CD8-positive, alpha-beta memory T cell (primary cell): ENCODE measurements around the gene SLC1A3. TPM values are rescaled to one million over a fixed set of nuclear protein-coding genes. Genes with fewer than 3 reads are reported as not detected.

ENCODE experiments used
- CTCF ChIA-PET: fragments of 350-600 bp; sonication (Branson Sonifier 250); formaldehyde crosslinking; loops from one replicate; lab custom pipeline; 2021; ENCODE audit warnings: antibody characterized with exemption; lab: Charles Lee
- POLR2A ChIA-PET: fragments of 350-600 bp; sonication (Branson Sonifier 250); formaldehyde crosslinking; loops from one replicate; lab custom pipeline; 2021; ENCODE audit warnings: antibody characterized with exemption; lab: Charles Lee
- DNase-seq, 5 donors: peaks; one replicate each; pipeline versions ENCODE4 v3.0.0 to v3.0.0-alpha.2; 2020 to 2022; ENCODE audit warnings: mixed read lengths in 1 of 5
- H3K27ac ChIP-seq: one replicate; pipeline ENCODE4 v1.7.0; 2013; ENCODE audit warnings: low read depth, mild to moderate bottlenecking, low read length, moderate library complexity
- H3K27me3 ChIP-seq: 2 replicates; pipeline ENCODE4 v1.7.0; 2013; ENCODE audit warnings: low read length, mild to moderate bottlenecking; ENCODE audit not compliant: insufficient read depth, poor library complexity, severe bottlenecking
- H3K36me3 ChIP-seq: 2 replicates; pipeline ENCODE4 v1.7.0; 2013; ENCODE audit warnings: mild to moderate bottlenecking, low read length, moderate library complexity; ENCODE audit not compliant: insufficient read depth
- H3K4me1 ChIP-seq: 2 replicates; pipeline ENCODE4 v1.7.0; 2013; ENCODE audit warnings: mild to moderate bottlenecking, low read length, moderate library complexity; ENCODE audit not compliant: insufficient read depth
- H3K4me3 ChIP-seq: 2 replicates; pipeline ENCODE4 v1.7.0; 2013; ENCODE audit warnings: mild to moderate bottlenecking, low read length
- H3K9me3 ChIP-seq: 2 replicates; pipeline ENCODE4 v1.7.0; 2013; ENCODE audit warnings: mild to moderate bottlenecking, low read length
- H3K27ac Mint-ChIP-seq, 8 donors: one replicate each; pipeline ENCODE4 v1.8.0; 2020 to 2021; ENCODE audit warnings: mixed read lengths in 8 of 8, mild to moderate bottlenecking in 6 of 8, inconsistent platforms in 3 of 8, moderate library complexity in 3 of 8
- H3K27me3 Mint-ChIP-seq, 2 donors: one replicate each; pipeline ENCODE4 v1.8.0; 2020 to 2021; ENCODE audit warnings: mixed read lengths in 2 of 2, mild to moderate bottlenecking in 1 of 2, moderate library complexity in 1 of 2
- H3K36me3 Mint-ChIP-seq, 3 donors: one replicate each; pipeline ENCODE4 v1.8.0; 2020 to 2021; ENCODE audit warnings: mixed read lengths in 3 of 3, inconsistent platforms in 1 of 3, mild to moderate bottlenecking in 1 of 3
- H3K4me1 Mint-ChIP-seq, 3 donors: one replicate each; pipeline ENCODE4 v1.8.0; 2020 to 2021; ENCODE audit warnings: mixed read lengths in 3 of 3, inconsistent platforms in 1 of 3, mild to moderate bottlenecking in 1 of 3
- H3K4me3 Mint-ChIP-seq, 7 donors: one replicate each; pipeline ENCODE4 v1.8.0; 2020 to 2021; ENCODE audit warnings: mixed read lengths in 7 of 7, mild to moderate bottlenecking in 6 of 7, moderate library complexity in 4 of 7, inconsistent platforms in 2 of 7
- H3K9me3 Mint-ChIP-seq, 5 donors: one replicate each; pipeline ENCODE4 v1.8.0; 2020 to 2022; ENCODE audit warnings: mixed read lengths in 5 of 5, mild to moderate bottlenecking in 3 of 5, moderate library complexity in 2 of 5, inconsistent platforms in 1 of 5
- polyA plus RNA-seq: library from polyadenylated mRNA; unstranded; fragments of 300-500 nt; fragmentation: Illumina TruSeq; gene quantifications from one replicate; pipeline ENCODE4 v1.2.3, GENCODE V29; 2021
- total RNA-seq, 2 experiments: library from RNA; stranded (reverse); gene quantifications; one replicate each; pipeline ENCODE4 v1.2.3, GENCODE V29; 2021

SLC1A3 gene
- total RNA-seq (under 1 TPM; 0.35 to 0.37 TPM), polyA plus RNA-seq (not detected)

- H3K27me3 ChIP-seq, result no peaks in the 10 kb centered on the region
- Mint-ChIP-seq H3K4me3 (peak within 1 kb of the TSS in 6 of 7 donors; percentile 41 to 81 (median 57)), H3K36me3 (no peaks in the 10 kb centered on the region), H3K27me3 (peaks cover 27 to 69% of the 10 kb centered on the region in 2 donors), H3K27ac (peak within 1 kb of the TSS in 2 of 8 donors; percentile 17 to 19), H3K9me3 (peaks cover 0 to 3% (median 1%) of the 10 kb centered on the region in 5 donors), H3K4me1 (peaks cover 11 to 18% (median 13%) of the 10 kb centered on the region in 3 donors)
- H3K4me1 ChIP-seq, result peaks cover 4% of the 10 kb centered on the region
- no peaks in the 10 kb centered on the region for H3K36me3 ChIP-seq
- no peak within 1 kb of the TSS for H3K27ac ChIP-seq
- CTCF ChIA-PET, result no interaction called here
- DNase-seq, result no peak
- H3K4me3 ChIP-seq, result no peak within 1 kb of the TSS
- POLR2A ChIA-PET, result no interaction called here
- H3K9me3 ChIP-seq, result no peaks in the 10 kb centered on the region
Observed at GRCh38 chr5:36606428-36607113, at the start of gene SLC1A3. TSS of gene SLC1A3 (plus strand) at chr5:36606606. CDS start at chr5:36608424, 1,818 bp downstream.

- H3K27ac Mint-ChIP-seq, result no peak overlapping the region
- peaks cover 0 to under 1% of the 10 kb centered on the region in 2 donors for H3K27me3 Mint-ChIP-seq
- H3K36me3 Mint-ChIP-seq, result peaks cover 0 to 3% (median 0%) of the 10 kb centered on the region in 3 donors
- Histone ChIP-seq H3K9me3 (no peaks in the 10 kb centered on the region), H3K4me3 (no peak overlapping the region), H3K27me3 (no peaks in the 10 kb centered on the region), H3K27ac (no peak overlapping the region), H3K4me1 (no peaks in the 10 kb centered on the region), H3K36me3 (no peaks in the 10 kb centered on the region)
- peaks cover 0 to 8% (median 0%) of the 10 kb centered on the region in 5 donors for H3K9me3 Mint-ChIP-seq
- no peak for DNase-seq
- POLR2A ChIA-PET, result no interaction called here
- H3K4me1 Mint-ChIP-seq, result no peaks in the 10 kb centered on the region
- CTCF ChIA-PET, result no interaction called here
- H3K4me3 Mint-ChIP-seq, result no peak overlapping the region
Observed at GRCh38 chr5:36558641-36559040, 47.8 kb upstream of the SLC1A3 start.

- H3K27me3 ChIP-seq, result no peaks in the 10 kb centered on the region
- ChIA-PET CTCF (no interaction called here), POLR2A (no interaction called here)
- no peaks in the 10 kb centered on the region for H3K4me1 ChIP-seq
- Mint-ChIP-seq H3K36me3 (peaks cover 0 to 3% (median 0%) of the 10 kb centered on the region in 3 donors), H3K27me3 (peaks cover 0 to 3% of the 10 kb centered on the region in 2 donors), H3K9me3 (peaks cover 0 to 5% (median 0%) of the 10 kb centered on the region in 5 donors), H3K4me3 (no peak overlapping the region), H3K27ac (no peak overlapping the region), H3K4me1 (no peaks in the 10 kb centered on the region)
- no peak overlapping the region for H3K4me3 ChIP-seq
- no peak overlapping the region for H3K27ac ChIP-seq
- no peaks in the 10 kb centered on the region for H3K9me3 ChIP-seq
- H3K36me3 ChIP-seq, result no peaks in the 10 kb centered on the region
- DNase-seq, result no peak
Observed at GRCh38 chr5:36561601-36562000, 44.8 kb upstream of the SLC1A3 start.

GRCh38 chr5:36569491-36569890 lies 36.9 kb upstream of the SLC1A3 start:
- Histone ChIP-seq H3K27me3 (no peaks in the 10 kb centered on the region), H3K27ac (no peak overlapping the region), H3K9me3 (no peaks in the 10 kb centered on the region), H3K36me3 (no peaks in the 10 kb centered on the region), H3K4me1 (no peaks in the 10 kb centered on the region), H3K4me3 (no peak overlapping the region)
- POLR2A ChIA-PET, result no interaction called here
- no peaks in the 10 kb centered on the region for H3K4me1 Mint-ChIP-seq
- H3K4me3 Mint-ChIP-seq, result no peak overlapping the region
- H3K9me3 Mint-ChIP-seq, result no peaks in the 10 kb centered on the region
- CTCF ChIA-PET, result no interaction called here
- no peak for DNase-seq
- no peaks in the 10 kb centered on the region for H3K27me3 Mint-ChIP-seq
- no peaks in the 10 kb centered on the region for H3K36me3 Mint-ChIP-seq
- H3K27ac Mint-ChIP-seq, result no peak overlapping the region

- Mint-ChIP-seq H3K4me1 (no peaks in the 10 kb centered on the region), H3K9me3 (no peaks in the 10 kb centered on the region), H3K36me3 (no peaks in the 10 kb centered on the region), H3K27ac (no peak overlapping the region), H3K27me3 (peaks cover 0 to 2% of the 10 kb centered on the region in 2 donors), H3K4me3 (no peak overlapping the region)
- H3K36me3 ChIP-seq, result no peaks in the 10 kb centered on the region
- H3K4me3 ChIP-seq, result no peak overlapping the region
- ChIA-PET POLR2A (no interaction called here), CTCF (no interaction called here)
- DNase-seq, result no peak
- no peak overlapping the region for H3K27ac ChIP-seq
- H3K9me3 ChIP-seq, result no peaks in the 10 kb centered on the region
- no peaks in the 10 kb centered on the region for H3K4me1 ChIP-seq
- no peaks in the 10 kb centered on the region for H3K27me3 ChIP-seq
Observed at GRCh38 chr5:36570301-36571095, 35.9 kb upstream of the SLC1A3 start.

GRCh38 chr5:36571401-36572042 lies 34.9 kb upstream of the SLC1A3 start:
- no peak overlapping the region for H3K27ac ChIP-seq
- H3K4me3 Mint-ChIP-seq, result no peak overlapping the region
- H3K4me1 Mint-ChIP-seq, result no peaks in the 10 kb centered on the region
- H3K27me3 ChIP-seq, result no peaks in the 10 kb centered on the region
- H3K4me3 ChIP-seq, result no peak overlapping the region
- no peaks in the 10 kb centered on the region for H3K36me3 Mint-ChIP-seq
- H3K27ac Mint-ChIP-seq, result no peak overlapping the region
- ChIA-PET CTCF (no interaction called here), POLR2A (no interaction called here)
- no peaks in the 10 kb centered on the region for H3K9me3 Mint-ChIP-seq
- peaks cover 0 to 5% of the 10 kb centered on the region in 2 donors for H3K27me3 Mint-ChIP-seq
- H3K36me3 ChIP-seq, result no peaks in the 10 kb centered on the region
- no peaks in the 10 kb centered on the region for H3K4me1 ChIP-seq
- DNase-seq, result no peak
- no peaks in the 10 kb centered on the region for H3K9me3 ChIP-seq

GRCh38 chr5:36573438-36573837 lies 33.0 kb upstream of the SLC1A3 start:
- Histone ChIP-seq H3K4me1 (no peaks in the 10 kb centered on the region), H3K9me3 (no peaks in the 10 kb centered on the region), H3K27ac (no peak overlapping the region), H3K4me3 (no peak overlapping the region), H3K36me3 (no peaks in the 10 kb centered on the region), H3K27me3 (no peaks in the 10 kb centered on the region)
- Mint-ChIP-seq H3K9me3 (no peaks in the 10 kb centered on the region), H3K4me1 (no peaks in the 10 kb centered on the region), H3K36me3 (no peaks in the 10 kb centered on the region), H3K27ac (no peak overlapping the region), H3K27me3 (peaks cover 4 to 5% of the 10 kb centered on the region in 2 donors), H3K4me3 (no peak overlapping the region)
- ChIA-PET POLR2A (no interaction called here), CTCF (no interaction called here)
- no peak for DNase-seq

GRCh38 chr5:36575361-36575781 lies 31.0 kb upstream of the SLC1A3 start:
- Mint-ChIP-seq H3K27me3 (peaks cover 4 to 5% of the 10 kb centered on the region in 2 donors), H3K4me3 (no peak overlapping the region), H3K9me3 (no peaks in the 10 kb centered on the region), H3K36me3 (no peaks in the 10 kb centered on the region), H3K4me1 (no peaks in the 10 kb centered on the region), H3K27ac (no peak overlapping the region)
- no peak overlapping the region for H3K27ac ChIP-seq
- no peaks in the 10 kb centered on the region for H3K27me3 ChIP-seq
- no peak overlapping the region for H3K4me3 ChIP-seq
- DNase-seq, result no peak
- H3K36me3 ChIP-seq, result no peaks in the 10 kb centered on the region
- H3K9me3 ChIP-seq, result no peaks in the 10 kb centered on the region
- no peaks in the 10 kb centered on the region for H3K4me1 ChIP-seq
- ChIA-PET POLR2A (no interaction called here), CTCF (interaction anchor here (1.6 kb wide), 1 partner anchor 10 kb away, joined by 3 read pairs; no protein-coding TSS in a partner anchor)
